Astrocyte of the spinal cord (primary cell): ENCODE data around the gene PLK2.
A peak's percentile ranks its signal among the peaks of the same experiment; 100 is the strongest.

Experiments
- DNase-seq: peaks from one replicate; pipeline ENCODE4 v3.0.0; 2011; ENCODE audit warnings: low read depth, low spot score
- H3K4me3 ChIP-seq: 2 replicates; pipeline ENCODE4 v1.5.1; 2011; ENCODE audit warnings: low read depth, mild to moderate bottlenecking, low read length, moderate library complexity
- in situ Hi-C: cut with HindIII; loops from 2 replicates; pipeline ENCODE4 v1.10.0; 2017; ENCODE audit warnings: low sequenced_read_pairs
- TF ChIP-seq, protein P1 (sequence below): IDR thresholded peaks from 2 replicates; pipeline ENCODE4 v1.5.1; 2012; ENCODE audit warnings: low read depth, mild to moderate bottlenecking, low read length, inconsistent platforms

PLK2 gene

DNA sequence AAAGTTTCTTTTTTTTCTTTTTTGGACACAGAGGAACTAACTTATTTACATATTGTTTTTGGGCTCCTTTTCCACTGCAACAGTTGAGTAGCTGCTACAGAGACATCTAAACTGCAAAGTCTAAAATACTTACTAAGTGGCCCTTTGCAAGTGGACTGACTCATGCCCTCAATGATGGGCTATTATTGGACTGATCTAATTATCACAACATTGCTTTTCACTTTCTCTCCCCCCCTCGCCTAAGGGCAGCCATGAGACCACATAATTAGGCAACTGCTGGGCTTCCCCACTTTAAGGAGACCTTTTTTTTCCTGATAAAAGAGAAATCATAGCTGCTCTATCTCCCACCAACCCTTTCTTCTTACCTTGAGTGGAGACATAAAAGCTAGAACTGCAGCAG, 47.0 kb downstream of the PLK2 start:
- in situ Hi-C loops = no loop called here
- TF ChIP-seq, protein P1, sequence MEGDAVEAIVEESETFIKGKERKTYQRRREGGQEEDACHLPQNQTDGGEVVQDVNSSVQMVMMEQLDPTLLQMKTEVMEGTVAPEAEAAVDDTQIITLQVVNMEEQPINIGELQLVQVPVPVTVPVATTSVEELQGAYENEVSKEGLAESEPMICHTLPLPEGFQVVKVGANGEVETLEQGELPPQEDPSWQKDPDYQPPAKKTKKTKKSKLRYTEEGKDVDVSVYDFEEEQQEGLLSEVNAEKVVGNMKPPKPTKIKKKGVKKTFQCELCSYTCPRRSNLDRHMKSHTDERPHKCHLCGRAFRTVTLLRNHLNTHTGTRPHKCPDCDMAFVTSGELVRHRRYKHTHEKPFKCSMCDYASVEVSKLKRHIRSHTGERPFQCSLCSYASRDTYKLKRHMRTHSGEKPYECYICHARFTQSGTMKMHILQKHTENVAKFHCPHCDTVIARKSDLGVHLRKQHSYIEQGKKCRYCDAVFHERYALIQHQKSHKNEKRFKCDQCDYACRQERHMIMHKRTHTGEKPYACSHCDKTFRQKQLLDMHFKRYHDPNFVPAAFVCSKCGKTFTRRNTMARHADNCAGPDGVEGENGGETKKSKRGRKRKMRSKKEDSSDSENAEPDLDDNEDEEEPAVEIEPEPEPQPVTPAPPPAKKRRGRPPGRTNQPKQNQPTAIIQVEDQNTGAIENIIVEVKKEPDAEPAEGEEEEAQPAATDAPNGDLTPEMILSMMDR = no peak
- no peak overlapping the region for H3K4me3 ChIP-seq
- no peak for DNase-seq

DNA sequence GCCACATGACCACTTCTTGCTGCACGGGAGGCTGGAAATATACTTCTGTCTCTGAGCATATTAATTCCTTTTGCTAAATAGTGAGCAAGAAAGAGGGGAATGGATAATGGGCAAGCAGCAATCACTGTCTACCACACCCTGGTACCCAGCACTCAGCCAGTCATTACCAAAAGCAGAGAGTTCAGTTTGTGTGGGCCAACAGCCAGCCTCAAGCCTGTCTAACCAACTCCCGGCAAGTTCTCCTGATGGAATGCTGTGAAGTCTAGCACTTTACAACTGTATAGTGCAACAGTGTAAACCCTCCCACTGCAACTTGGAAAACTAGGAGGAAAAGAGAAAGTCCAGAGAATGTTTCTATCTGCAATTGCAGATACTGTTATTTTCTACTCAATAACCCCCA, 47.8 kb downstream of the PLK2 start:
- in situ Hi-C loops = no loop called here
- no peak overlapping the region for H3K4me3 ChIP-seq
- TF ChIP-seq, protein P1 = no peak
- DNase-seq = no peak

DNA sequence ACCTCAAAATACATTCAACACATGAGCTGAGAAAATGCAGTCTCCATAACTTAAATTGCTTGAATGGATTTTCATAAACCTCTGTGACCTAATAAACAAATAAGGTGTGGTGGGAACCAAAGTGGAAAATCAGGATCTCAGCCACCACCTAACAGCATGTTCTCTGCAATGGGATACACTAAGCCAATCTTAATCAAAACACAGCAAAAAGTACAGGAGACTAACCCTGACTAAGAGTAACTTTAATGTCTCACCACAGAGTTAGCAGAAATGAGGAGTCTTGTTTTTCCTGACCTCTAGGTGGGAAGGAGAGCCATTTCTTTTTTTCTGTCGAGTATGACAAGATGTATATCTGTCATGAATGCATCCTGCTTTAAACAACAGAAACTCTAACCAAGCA, 48.5 kb downstream of the PLK2 start:
- no peak overlapping the region for H3K4me3 ChIP-seq
- TF ChIP-seq, protein P1 = no peak
- DNase-seq = no peak
- in situ Hi-C loops = no loop called here

DNA sequence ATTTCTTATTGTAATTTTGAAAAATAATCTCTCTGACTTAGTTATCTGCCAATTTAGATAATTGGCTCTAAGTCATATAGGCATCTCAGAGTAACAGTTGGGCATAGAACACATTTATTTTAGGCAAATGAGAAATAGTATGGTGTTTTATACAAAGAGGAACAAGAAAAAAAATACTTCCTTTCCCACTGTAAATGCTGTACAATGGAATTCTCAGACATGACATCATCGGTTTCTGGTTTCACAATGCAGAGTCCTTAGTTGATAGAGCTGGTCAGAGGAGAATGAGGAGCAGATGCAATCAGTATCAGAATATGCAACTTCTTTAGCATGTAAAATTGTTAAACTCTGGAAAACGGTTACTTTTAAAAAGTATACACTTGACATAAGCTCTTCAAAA, 49.4 kb downstream of the PLK2 start:
- peak; percentile 79 for DNase-seq
- in situ Hi-C loops = no loop called here
- TF ChIP-seq, protein P1 = no peak
- no peak overlapping the region for H3K4me3 ChIP-seq

DNA sequence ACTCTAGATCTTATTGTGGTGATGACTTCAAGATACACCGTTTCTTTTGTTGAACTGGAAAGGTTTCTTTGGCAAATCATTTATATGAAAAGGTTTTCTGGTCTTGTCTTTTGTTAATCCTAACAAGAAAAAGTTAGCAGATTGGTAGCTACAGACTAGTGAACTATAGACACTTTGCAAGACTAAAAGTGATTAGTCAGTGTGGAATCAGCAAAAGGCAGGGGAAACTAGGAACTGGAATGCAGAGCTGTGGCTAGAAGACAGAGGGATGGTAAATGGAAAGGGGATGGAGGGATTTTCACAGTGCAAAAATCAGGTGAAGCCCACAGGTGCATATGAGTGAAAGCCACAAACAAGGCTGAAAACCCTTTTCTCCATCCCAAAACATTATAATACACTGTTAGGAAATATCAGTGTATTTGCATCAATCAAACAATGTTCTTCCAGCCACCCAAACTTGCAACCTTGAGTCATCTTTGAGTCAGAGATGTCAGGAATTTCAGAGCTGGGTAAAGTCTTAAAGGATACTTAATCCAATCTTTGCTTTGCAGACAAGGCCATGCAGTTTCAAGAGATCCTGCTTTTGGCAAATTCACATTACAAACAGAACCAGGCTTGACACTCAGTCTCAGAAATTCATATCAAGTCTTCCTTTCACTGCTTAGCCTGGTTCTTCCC, 52.7 kb downstream of the PLK2 start:
- no peak overlapping the region for H3K4me3 ChIP-seq

DNA sequence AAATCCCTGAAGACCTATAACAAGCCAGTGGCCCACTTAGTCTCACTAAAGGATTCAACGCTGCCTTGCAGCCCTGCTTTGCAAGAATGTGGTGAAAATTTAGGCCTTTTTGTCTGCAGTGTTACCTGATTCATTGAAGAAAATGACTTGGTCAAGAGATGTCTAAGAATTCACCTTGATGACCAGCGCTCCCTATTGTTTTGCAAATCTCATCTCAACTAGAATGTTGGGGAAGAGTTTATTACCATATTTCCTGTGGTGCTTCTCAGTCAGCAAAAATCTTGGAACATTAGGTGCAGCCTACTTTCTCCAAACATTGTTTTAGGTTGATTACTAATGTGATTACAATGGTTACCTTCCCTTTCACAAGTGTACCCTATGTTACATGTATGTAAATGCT, 53.5 kb downstream of the PLK2 start:
- no peak overlapping the region for H3K4me3 ChIP-seq
- in situ Hi-C loops = no loop called here
- TF ChIP-seq, protein P1 = no peak
- DNase-seq = no peak

More for the DNA sequence above, 52.7 kb downstream of the PLK2 start:
- in situ Hi-C loops = no loop called here
- peak; percentile 72 for DNase-seq
- TF ChIP-seq, protein P1 = no peak
